GM21723 (cell line): Measurements from ENCODE around the gene RPL18.
A peak's percentile ranks its signal among the peaks of the same experiment; 100 is the strongest.
"Not testable (repeated sequence)": the region's sequence is repeated elsewhere in the genome, so short reads cannot be mapped to it uniquely, and the experiment has no call there.

Experiments used
- ATAC-seq: cut with Tn5 transposase; IDR thresholded peaks from one replicate; pipeline ENCODE4 v1.9.1; 2021; ENCODE audit warnings: mild to moderate bottlenecking, moderate library complexity; ENCODE audit not compliant: unreplicated experiment

The RPL18 gene

GRCh38 chr19:48644839-48645619 is 26.1 kb upstream of the RPL18 start:
- no peak for ATAC-seq

- ATAC-seq: no peak
Observed at GRCh38 chr19:48644355-48644754, 25.4 kb upstream of the RPL18 start.

- no peak for ATAC-seq
Observed at GRCh38 chr19:48642862-48643261, 23.9 kb upstream of the RPL18 start.

GRCh38 chr19:48641850-48642249 is 22.9 kb upstream of the RPL18 start:
- ATAC-seq: no peak

- no peak for ATAC-seq
Observed at GRCh38 chr19:48639483-48640375, 20.8 kb upstream of the RPL18 start.

GRCh38 chr19:48638831-48639381 is 19.9 kb upstream of the RPL18 start:
- no peak for ATAC-seq

GRCh38 chr19:48637948-48638830 is 19.2 kb upstream of the RPL18 start:
- peak; percentile 7 for ATAC-seq

- ATAC-seq: peak; percentile 62
Observed at GRCh38 chr19:48637449-48637947, 18.5 kb upstream of the RPL18 start.

GRCh38 chr19:48636859-48637448 is 18.0 kb upstream of the RPL18 start, which contains the start of gene DBP:
DBP (minus strand) TSS chr19:48637379; CDS start chr19:48636994, 385 bp downstream.
- peak; percentile 0 for ATAC-seq

- ATAC-seq: no peak
Observed at GRCh38 chr19:48635966-48636858, 17.2 kb upstream of the RPL18 start.

GRCh38 chr19:48635263-48635965 is 16.4 kb upstream of the RPL18 start:
- ATAC-seq: no peak

GRCh38 chr19:48634424-48635262 is 15.7 kb upstream of the RPL18 start:
- ATAC-seq: peak; percentile 35

- no peak for ATAC-seq
Observed at GRCh38 chr19:48634036-48634342, 15.0 kb upstream of the RPL18 start.

- no peak for ATAC-seq
Observed at GRCh38 chr19:48633148-48634035, 14.4 kb upstream of the RPL18 start.

GRCh38 chr19:48632692-48633147 is 13.7 kb upstream of the RPL18 start:
- no peak for ATAC-seq

GRCh38 chr19:48632286-48632685 is 13.3 kb upstream of the RPL18 start:
- ATAC-seq: not testable (repeated sequence)

GRCh38 chr19:48631225-48631624 is 12.2 kb upstream of the RPL18 start:
- ATAC-seq: no peak
